Esophagus muscularis mucosa (tissue), 4 donors: ENCODE data around the gene PRKACG. TPM values are rescaled to one million over a fixed set of nuclear protein-coding genes. Genes with fewer than 3 reads are reported as not detected.

Experiments used
- DNase-seq: peaks from one replicate; pipeline ENCODE4 v3.0.0-alpha.2; 2017; ENCODE audit errors: extremely low spot score
- H3K27ac ChIP-seq, 4 donors: fragments of 200-600 bp; sonication (generic); replicated peaks in 1 of 4; 1 replicate in 3 of 4; 2 replicates in 1 of 4; pipeline ENCODE4 v1.5.1; 2016 to 2019; ENCODE audit warnings: mild to moderate bottlenecking in 1 of 4
- H3K27me3 ChIP-seq, 4 donors: fragments of 200-600 bp; sonication (generic); one replicate each; pipeline versions ENCODE4 v1.5.1 to v1.6.0; 2016 to 2019
- H3K36me3 ChIP-seq, 4 donors: fragments of 200-600 bp; sonication (generic); one replicate each; pipeline ENCODE4 v1.5.1; 2016 to 2019
- H3K4me1 ChIP-seq, 4 donors: fragments of 200-600 bp; sonication (generic); one replicate each; pipeline ENCODE4 v1.5.1; 2016 to 2019
- H3K4me3 ChIP-seq, 4 donors: fragments of 200-600 bp; sonication (generic); 1 replicate in 2 of 4; 2 replicates in 2 of 4; pipeline ENCODE4 v1.5.1; 2016 to 2019; ENCODE audit warnings: mild to moderate bottlenecking in 4 of 4, moderate library complexity in 1 of 4
- H3K9me3 ChIP-seq, 4 donors: fragments of 200-600 bp; sonication (generic); 1 replicate in 3 of 4; 2 replicates in 1 of 4; pipeline ENCODE4 v1.5.1; 2016 to 2019
- CTCF ChIP-seq, 3 experiments: fragments of 200-600 bp in 2 of 3; fragments of 450-650 bp in 1 of 3; sonication (generic) in 2 of 3; IDR thresholded peaks; one replicate each; pipeline ENCODE4 v1.5.1; 2017 to 2019; ENCODE audit warnings: antibody characterized with exemption in 3 of 3, mild to moderate bottlenecking in 2 of 3, moderate library complexity in 1 of 3
- EP300 ChIP-seq: sonication (generic); formaldehyde crosslinking; IDR thresholded peaks from one replicate; pipeline ENCODE4 v1.6.1; 2017; ENCODE audit warnings: antibody characterized with exemption
- POLR2A ChIP-seq: fragments of 450-650 bp; IDR thresholded peaks from one replicate; pipeline ENCODE4 v1.6.1; 2017; ENCODE audit warnings: antibody characterized with exemption, moderate library complexity, mild to moderate bottlenecking, low read depth
- POLR2AphosphoS5 ChIP-seq, 2 donors: sonication (generic); formaldehyde crosslinking; IDR thresholded peaks; one replicate each; pipeline ENCODE4 v1.6.1; 2017; ENCODE audit warnings: antibody characterized with exemption in 2 of 2
- WGBS: methylation state at CpG from one replicate; pipeline ENCODE4 v1.1.5; 2018; 5-methylcytosine and 5-hydroxymethylcytosine counted together
- intact Hi-C: fragments of 100-400 bp; cut with DNase I; formaldehyde crosslinking; loops from one replicate; pipeline ENCODE4 v1.15.1; 2023
- total RNA-seq, 4 donors: library from RNA; depleted of rRNA; stranded (reverse); fragments of >200 nt; gene quantifications; one replicate each; pipeline versions ENCODE4 v1.1.0 to v1.2.1, GENCODE V29; 2016

The PRKACG gene
- total RNA-seq, 4 donors from 2014 or later = not detected

- intact Hi-C loops = no loop called here
- Histone ChIP-seq H3K9me3 (no peaks in the 10 kb centered on the region), H3K36me3 (no peaks in the 10 kb centered on the region), H3K27ac (no peak overlapping the region), H3K27me3 (no peaks in the 10 kb centered on the region), H3K4me1 (peaks cover 8 to 31% (median 14%) of the 10 kb centered on the region in 4 donors), H3K4me3 (no peak overlapping the region)
- DNase-seq = no peak
- no peak for TF ChIP-seq EP300
- no peak for TF ChIP-seq POLR2A
- no peak for TF ChIP-seq CTCF (IDR thresholded peaks at IDR 0.05)
- no peak for TF ChIP-seq POLR2AphosphoS5 (IDR thresholded peaks at IDR 0.05)
- 94% methylated on average over 3 of the region's 3 CpGs for WGBS
Observed at GRCh38 chr9:68983522-68984424, 30.1 kb downstream of the PRKACG start.

- no peaks in the 10 kb centered on the region for H3K9me3 ChIP-seq
- intact Hi-C loops = no loop called here
- TF ChIP-seq EP300 (no peak), POLR2A (no peak), CTCF (IDR thresholded peaks at IDR 0.05) (no peak), POLR2AphosphoS5 (IDR thresholded peaks at IDR 0.05) (no peak)
- H3K4me3 ChIP-seq = no peak overlapping the region
- no peak for DNase-seq
- peaks cover 8 to 33% (median 14%) of the 10 kb centered on the region in 4 donors for H3K4me1 ChIP-seq
- H3K27me3 ChIP-seq = no peaks in the 10 kb centered on the region
- no peaks in the 10 kb centered on the region for H3K36me3 ChIP-seq
- H3K27ac ChIP-seq = no peak overlapping the region
Observed at GRCh38 chr9:68983008-68983411, 30.9 kb downstream of the PRKACG start.

GRCh38 chr9:68981789-68982188 lies 32.1 kb downstream of the PRKACG start:
- TF ChIP-seq CTCF (IDR thresholded peaks at IDR 0.05) (no peak), POLR2A (no peak), POLR2AphosphoS5 (IDR thresholded peaks at IDR 0.05) (no peak), EP300 (no peak)
- DNase-seq = no peak
- no peaks in the 10 kb centered on the region for H3K27me3 ChIP-seq
- no peaks in the 10 kb centered on the region for H3K36me3 ChIP-seq
- H3K27ac ChIP-seq = no peak overlapping the region
- intact Hi-C loops = no loop called here
- no peaks in the 10 kb centered on the region for H3K9me3 ChIP-seq
- WGBS = 35% methylated on average over 6 of the region's 6 CpGs
- peaks cover 8 to 33% (median 14%) of the 10 kb centered on the region in 4 donors for H3K4me1 ChIP-seq
- no peak overlapping the region for H3K4me3 ChIP-seq

GRCh38 chr9:68980341-68980914 lies 33.5 kb downstream of the PRKACG start:
- Histone ChIP-seq H3K27me3 (no peaks in the 10 kb centered on the region), H3K4me1 (peaks cover 8 to 33% (median 14%) of the 10 kb centered on the region in 4 donors), H3K27ac (no peak overlapping the region), H3K4me3 (no peak overlapping the region), H3K9me3 (no peaks in the 10 kb centered on the region), H3K36me3 (no peaks in the 10 kb centered on the region)
- intact Hi-C loops = no loop called here
- 87% methylated on average over 3 of the region's 3 CpGs for WGBS
- TF ChIP-seq POLR2AphosphoS5 (IDR thresholded peaks at IDR 0.05) (no peak), POLR2A (no peak), CTCF (IDR thresholded peaks at IDR 0.05) (no peak), EP300 (no peak)
- DNase-seq = no peak
